NCI-H1417 treated with DMSO at 0.1 percent for 48 hours (cell line): ENCODE data around the gene REPIN1.

Experiments used
- DNase-seq: peaks from one replicate; lab custom pipeline; 2025; lab: John Stamatoyannopoulos, UW

The REPIN1 gene

GRCh38 chr7:150337179-150337578 lies 31.4 kb upstream of the REPIN1 start:
- no peak for DNase-seq

- no peak for DNase-seq
These were observed 31.0 kb upstream of the REPIN1 start for GRCh38 chr7:150337659-150338081.

GRCh38 chr7:150338166-150338829 lies 30.3 kb upstream of the REPIN1 start:
- no peak for DNase-seq

- DNase-seq = no peak
These were observed 29.2 kb upstream of the REPIN1 start for GRCh38 chr7:150339409-150339809.

- no peak for DNase-seq
These were observed 28.4 kb upstream of the REPIN1 start for GRCh38 chr7:150340024-150340749.

GRCh38 chr7:150340875-150341262 lies 27.8 kb upstream of the REPIN1 start:
- DNase-seq = no peak

- DNase-seq = no peak
These were observed 27.1 kb upstream of the REPIN1 start, which contains the start of gene RARRES2 for GRCh38 chr7:150341263-150342120. TSS of gene RARRES2 (minus strand) at chr7:150341629. CDS start at chr7:150340609, 1,020 bp downstream.

- no peak for DNase-seq
These were observed 26.6 kb upstream of the REPIN1 start for GRCh38 chr7:150342121-150342408.

- no peak for DNase-seq
These were observed 25.4 kb upstream of the REPIN1 start for GRCh38 chr7:150343225-150343624.

- DNase-seq = no peak
These were observed 24.3 kb upstream of the REPIN1 start for GRCh38 chr7:150344299-150344698.

- no peak for DNase-seq
These were observed 23.6 kb upstream of the REPIN1 start for GRCh38 chr7:150345012-150345411.

- DNase-seq = no peak
These were observed 21.7 kb upstream of the REPIN1 start for GRCh38 chr7:150346922-150347321.

GRCh38 chr7:150351587-150352194 lies 16.9 kb upstream of the REPIN1 start:
- DNase-seq = no peak

- DNase-seq = no peak
These were observed 13.0 kb upstream of the REPIN1 start for GRCh38 chr7:150355666-150356059.

- DNase-seq = no peak
These were observed 12.2 kb upstream of the REPIN1 start for GRCh38 chr7:150356265-150356897.

GRCh38 chr7:150357270-150357669 lies 11.4 kb upstream of the REPIN1 start:
- no peak for DNase-seq

- no peak for DNase-seq
These were observed 10.7 kb upstream of the REPIN1 start for GRCh38 chr7:150357771-150358427.

GRCh38 chr7:150358433-150358832 lies 10.2 kb upstream of the REPIN1 start:
- no peak for DNase-seq

GRCh38 chr7:150358988-150359621 lies 9.5 kb upstream of the REPIN1 start:
- no peak for DNase-seq

GRCh38 chr7:150359622-150360362 lies 8.8 kb upstream of the REPIN1 start:
- no peak for DNase-seq
